GM12878 (cell line): ENCODE measurements around the gene SEL1L3. TPM values are rescaled to one million over a fixed set of nuclear protein-coding genes. Genes with fewer than 3 reads are reported as not detected.

Experiments used
- ATAC-seq: fragments of 200-7000 bp; cut with Tn5 transposase; 3 replicates; pipeline ENCODE4 v1.9.1; 2020; ENCODE audit warnings: mild to moderate bottlenecking, moderate library complexity
- BruUV-seq: library from RNA; stranded (reverse); fragments of 400-500 nt; replicated peaks from 2 replicates; lab custom pipeline; 2021; lab: Mats Ljungman, UMichigan
- CTCF ChIA-PET: fragments of 300-600 bp; sonication (Branson Sonifier 250); formaldehyde crosslinking; extraction: SDS; loops from one replicate; lab custom pipeline; 2021; ENCODE audit warnings: inconsistent platforms; lab: Yijun Ruan, JAX
- POLR2A ChIA-PET: fragments of 350-600 bp; formaldehyde crosslinking; extraction: SDS; loops from one replicate; lab custom pipeline; 2021; ENCODE audit warnings: inconsistent platforms; lab: Charles Lee
- RAD21 ChIA-PET: fragments of 300-600 bp; sonication (Branson Sonifier 250); formaldehyde crosslinking; loops from one replicate; lab custom pipeline; 2023; ENCODE audit warnings: antibody characterized with exemption; ENCODE audit not compliant: unreplicated experiment; lab: Charles Lee
- SMC1A ChIA-PET: fragments of 300-600 bp; sonication (Branson Sonifier 250); formaldehyde crosslinking; loops from one replicate; lab custom pipeline; 2023; ENCODE audit not compliant: unreplicated experiment, uncharacterized antibody; lab: Charles Lee
- DNase-seq: peaks from one replicate; pipeline ENCODE4 v3.0.0-alpha.2; 2011; ENCODE audit warnings: low read depth, low spot score
- FAIRE-seq: peaks from 3 replicates; lab custom pipeline; 2011; peaks lifted over from hg19 to GRCh38; lab: Jason Lieb, UNC
- H2AFZ ChIP-seq: 2 replicates; pipeline ENCODE4 v1.6.0; 2011; ENCODE audit warnings: low read depth, low read length, control low read depth; ENCODE audit not compliant: control insufficient read depth
- H3K27ac ChIP-seq: 2 replicates; pipeline ENCODE4 v1.5.1; 2011; ENCODE audit warnings: control low read depth; ENCODE audit not compliant: control insufficient read depth, insufficient read depth
- H3K27me3 ChIP-seq, 2 experiments: replicated peaks in 1 of 2; 2 replicates each; pipeline versions ENCODE4 v1.6.0 to v1.6.1; 2011; ENCODE audit warnings: low read length in 1 of 2; ENCODE audit not compliant: control insufficient read depth in 2 of 2, insufficient read depth in 2 of 2
- H3K36me3 ChIP-seq, 2 experiments: 2 replicates each; pipeline ENCODE4 v1.5.1; 2011; ENCODE audit warnings: low read length in 1 of 2; ENCODE audit not compliant: control insufficient read depth in 2 of 2, insufficient read depth in 2 of 2
- H3K4me1 ChIP-seq: 2 replicates; pipeline ENCODE4 v1.6.1; 2011; ENCODE audit warnings: mild to moderate bottlenecking, low read length, moderate library complexity, mixed read lengths; ENCODE audit not compliant: control insufficient read depth, insufficient read depth
- H3K4me2 ChIP-seq: 2 replicates; pipeline ENCODE4 v1.6.0; 2011; ENCODE audit warnings: control low read depth; ENCODE audit not compliant: control insufficient read depth, insufficient read depth
- H3K4me3 ChIP-seq: fragments of 200-600 bp; sonication (generic); 2 replicates; pipeline ENCODE4 v1.5.1; 2016
- H3K79me2 ChIP-seq: 2 replicates; pipeline ENCODE4 v1.6.0; 2011; ENCODE audit warnings: low read length; ENCODE audit not compliant: control insufficient read depth, insufficient read depth
- H3K9ac ChIP-seq: 2 replicates; pipeline ENCODE4 v1.8.0; 2011; ENCODE audit warnings: low read length, control low read depth, mixed read lengths; ENCODE audit not compliant: control insufficient read depth, insufficient read depth
- H3K9me3 ChIP-seq: replicated peaks from 3 replicates; pipeline ENCODE4 v1.5.1; 2011; ENCODE audit warnings: mild to moderate bottlenecking, low read length; ENCODE audit not compliant: control insufficient read depth, insufficient read depth
- H4K20me1 ChIP-seq: 2 replicates; pipeline ENCODE4 v1.6.0; 2011; ENCODE audit not compliant: control insufficient read depth, insufficient read depth
- CHD2 ChIP-seq: IDR thresholded peaks from 2 replicates; pipeline ENCODE4 v1.6.1; 2011; ENCODE audit warnings: low read depth, low read length, improper control_type of control experiment, borderline replicate concordance
- CHD4 ChIP-seq: fragments of 200-600 bp; sonication (generic); IDR thresholded peaks from 2 replicates; pipeline ENCODE4 v1.6.1; 2016; ENCODE audit warnings: mild to moderate bottlenecking
- CTCF ChIP-seq, 3 experiments: IDR thresholded peaks in 2 of 3; conservative IDR thresholded peaks in 1 of 3; 2 replicates each; pipeline ENCODE4 v1.5.1; 2011; ENCODE audit warnings: low read depth in 3 of 3, low read length in 3 of 3, mild to moderate bottlenecking in 3 of 3, control low read depth in 2 of 3, moderate library complexity in 2 of 3, inconsistent platforms in 1 of 3, mixed read lengths in 1 of 3; ENCODE audit not compliant: control insufficient read depth in 2 of 3, insufficient read depth in 1 of 3; ENCODE audit errors: extremely low read depth in 1 of 3
- EZH2 ChIP-seq: IDR thresholded peaks from 2 replicates; pipeline ENCODE4 v1.6.1; 2012; ENCODE audit warnings: low read depth, mild to moderate bottlenecking, control low read depth, inconsistent platforms, low read length, borderline replicate concordance; ENCODE audit not compliant: control insufficient read depth
- FOS ChIP-seq: IDR thresholded peaks from 3 replicates; pipeline ENCODE4 v1.6.1; 2011; ENCODE audit warnings: borderline replicate concordance; ENCODE audit not compliant: insufficient read length; ENCODE audit errors: extremely low read depth
- MYB ChIP-seq: fragments of 150-350 bp; IDR thresholded peaks from 2 replicates; pipeline ENCODE4 v1.6.1; 2014; ENCODE audit warnings: mild to moderate bottlenecking, low read depth, low read length, borderline replicate concordance
- MYC ChIP-seq: IDR thresholded peaks from 2 replicates; pipeline ENCODE4 v1.6.1; 2011; ENCODE audit warnings: mild to moderate bottlenecking, low read length, moderate library complexity, inconsistent platforms; ENCODE audit not compliant: insufficient read depth, insufficient replicate concordance, insufficient read length, severe bottlenecking
- NFYB ChIP-seq: IDR thresholded peaks from 2 replicates; pipeline ENCODE4 v1.6.1; 2011; ENCODE audit warnings: low read depth, mild to moderate bottlenecking, low read length, improper control_type of control experiment, moderate library complexity; ENCODE audit not compliant: insufficient read depth
- NR2F1 ChIP-seq: fragments of 450-650 bp; conservative IDR thresholded peaks from 2 replicates; pipeline ENCODE4 v1.6.1; 2017; ENCODE audit warnings: mild to moderate bottlenecking
- POLR2A ChIP-seq: IDR thresholded peaks from 2 replicates; pipeline ENCODE4 v1.6.1; 2011; ENCODE audit warnings: low read depth, mild to moderate bottlenecking, low read length
- RFX5 ChIP-seq: IDR thresholded peaks from 2 replicates; pipeline ENCODE4 v1.6.1; 2011; ENCODE audit warnings: low read depth, low read length, improper control_type of control experiment
- SIN3A ChIP-seq: IDR thresholded peaks from 2 replicates; pipeline ENCODE4 v1.6.1; 2012; ENCODE audit warnings: low read depth, low read length, improper control_type of control experiment
- TCF12 ChIP-seq: IDR thresholded peaks from 2 replicates; pipeline ENCODE4 v1.6.1; 2011; ENCODE audit warnings: low read depth, mild to moderate bottlenecking, low read length
- YBX1 ChIP-seq: fragments of 450-650 bp; IDR thresholded peaks from 2 replicates; pipeline ENCODE4 v1.6.1; 2016; ENCODE audit warnings: antibody characterized with exemption
- ZBTB33 ChIP-seq: fragments of 450-650 bp; IDR thresholded peaks from 2 replicates; pipeline ENCODE4 v1.6.1; 2017; ENCODE audit warnings: mild to moderate bottlenecking
- ZNF384 ChIP-seq: IDR thresholded peaks from 2 replicates; pipeline ENCODE4 v1.6.1; 2012; ENCODE audit warnings: low read depth, mild to moderate bottlenecking, low read length, improper control_type of control experiment, borderline replicate concordance
- WGBS: methylation state at CpG from one replicate; pipeline ENCODE4 v1.1.6; 2016; ENCODE audit warnings: low lambda C conversion rate; ENCODE audit not compliant: insufficient replicate concordance, insufficient coverage; ENCODE audit errors: missing lambda C conversion rate; 5-methylcytosine and 5-hydroxymethylcytosine counted together
- in situ Hi-C: fragments of 300-500 bp; cut with MboI; formaldehyde crosslinking; loops from 9 replicates; pipeline ENCODE4 v1.14.3; 2018; ENCODE audit warnings: mixed read lengths
- intact Hi-C: fragments of 100-400 bp; cut with micrococcal nuclease; formaldehyde crosslinking; loops from one replicate; pipeline ENCODE4 v1.14.2; 2022; ENCODE audit not compliant: unreplicated experiment
- polyA plus RNA-seq, 11 experiments: library from polyadenylated mRNA; depleted of rRNA in 4 of 11; unstranded in 6 of 11; stranded (reverse) in 5 of 11; fragments of >200 nt; fragmentation: Nextera tagmentation in 4 of 11; fragmentation: Illumina TruSeq in 1 of 11; extraction: Ambion mirVana in 4 of 11; extraction: Trizol in 1 of 11; gene quantifications; 1 replicate in 1 of 11; 2 replicates in 10 of 11; pipeline versions ENCODE4 v1.2.1 to v1.2.3, GENCODE V29; 2011 to 2016; ENCODE audit warnings: inconsistent platforms in 2 of 11, missing spikeins in 2 of 11, low read depth in 1 of 11
- total RNA-seq, 4 experiments: library from RNA; depleted of rRNA in 3 of 4; stranded (reverse); fragments of >200 nt in 3 of 4; fragmentation: Illumina TruSeq in 1 of 4; extraction: Trizol in 1 of 4; gene quantifications; 2 replicates each; pipeline versions ENCODE4 v1.2.1 to v1.2.3, GENCODE V29; 2013 to 2021

SEL1L3 gene
- total and polyA plus RNA-seq, 10 of the 15 experiments (the other 5 are each of a cell fraction or from before 2014, with no cell fraction given), result 20.4 to 82.2 (median 47.3) TPM

DNA sequence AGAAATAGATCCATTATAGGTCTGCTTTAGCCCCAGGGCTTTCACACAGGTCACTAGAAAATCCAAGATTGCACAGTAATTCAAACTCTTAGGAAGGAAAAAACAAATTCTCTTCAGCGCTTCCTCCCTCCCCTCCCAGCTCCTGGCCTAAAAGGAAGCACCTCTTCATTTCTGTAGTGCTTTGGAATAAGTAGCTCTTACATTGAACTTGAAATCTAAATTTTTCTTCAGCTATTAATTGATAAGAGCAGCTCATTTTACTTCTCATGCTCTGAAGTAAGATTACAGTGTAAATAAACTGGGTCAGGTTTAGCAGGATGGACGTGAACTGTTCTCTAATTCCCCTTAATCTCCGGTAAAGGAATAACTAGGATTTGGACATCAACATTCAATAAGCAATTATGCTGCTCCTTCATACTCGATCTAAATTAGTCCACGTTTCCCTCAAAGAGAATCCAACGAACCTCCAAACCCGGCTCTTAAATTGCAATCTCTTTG is 10.9 kb upstream of the SEL1L3 start:
- FAIRE-seq (no peak), DNase-seq (no peak), ATAC-seq (no peak)
- Histone ChIP-seq H3K79me2 (no peaks in the 10 kb centered on the region), H3K4me3 (no peak overlapping the region), H3K36me3 (no peaks in the 10 kb centered on the region), H2AFZ (no peak overlapping the region; the same call in 1 of the 2 replicates), H3K27me3 (no peaks in the 10 kb centered on the region; a peak in 1 of 4 replicates), H3K4me2 (no peak overlapping the region), H3K27ac (peak overlapping the region; percentile 89; the same call in 1 of the 2 replicates), H3K9me3 (peaks cover 12% of the 10 kb centered on the region; the same call in 2 of the 3 replicates), H3K4me1 (peaks cover 87% of the 10 kb centered on the region), H3K9ac (no peak overlapping the region), H4K20me1 (no peaks in the 10 kb centered on the region)
- intact Hi-C loops, result no loop called here
- ChIA-PET CTCF (interaction anchor here (1.1 to 1.5 kb wide), 2 partner anchors 10 to 14 kb away, joined by 3 read pairs; no protein-coding TSS in a partner anchor), RAD21 (interaction anchor here (0.5 to 1.2 kb wide), 6 partner anchors 9 to 342 kb away, joined by 3 read pairs; partner anchors contain the start of gene SMIM20), SMC1A (interaction anchor here (0.7 to 1.6 kb wide), 7 partner anchors 14 to 41 kb away, joined by 3 to 7 read pairs (median 5); partner anchors contain the start of gene SMIM20), POLR2A (interaction anchor here (1.0 to 1.3 kb wide), 5 partner anchors 9 to 40 kb away, joined by 3 to 8 read pairs (median 4); no protein-coding TSS in a partner anchor)
- TF ChIP-seq MYB (no peak), CTCF (IDR thresholded peaks at IDR 0.05 in 2 of 3, conservative IDR thresholded peaks at IDR 0.05 in 1 of 3; ENCODE audit: control insufficient read depth in 2 of 3, extremely low read depth in 1 of 3, insufficient read depth in 1 of 3, low read depth in 3 of 3, low read length in 3 of 3) (no peak), TCF12 (no peak), ZBTB33 (no peak), MYC (no peak), ZNF384 (no peak), CHD2 (no peak), FOS (no peak), POLR2A (no peak), SIN3A (no peak), NR2F1 (no peak), NFYB (no peak), EZH2 (no peak), CHD4 (no peak), RFX5 (no peak), YBX1 (no peak)
- in situ Hi-C loops, result no loop called here
- BruUV-seq, result no TSS peak
- WGBS, result 57% methylated on average over 7 of the region's 7 CpGs
